ENCODE measurements around the gene CFAP157.

CFAP157 gene

DNA sequence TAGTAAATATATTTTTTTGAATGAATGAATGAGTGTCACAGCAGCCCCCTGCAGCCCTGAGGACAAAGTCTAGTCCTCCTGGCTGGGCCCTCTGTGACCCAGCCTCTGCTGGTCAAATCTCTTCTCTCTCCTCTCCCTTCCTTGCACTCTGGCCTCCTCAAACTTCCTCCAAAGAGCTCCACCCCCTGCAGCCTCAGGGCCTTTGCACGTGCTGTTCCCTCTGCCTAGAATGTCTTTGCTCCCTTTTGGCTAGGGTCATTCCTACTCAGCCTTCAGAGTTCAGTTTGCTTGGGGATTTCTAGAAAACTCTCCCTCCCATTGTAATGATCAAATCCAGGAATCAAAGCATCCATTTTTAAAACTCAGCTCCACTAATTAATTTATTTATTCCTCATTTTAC, 58.6 kb downstream of the CFAP157 start:
- no peak for DNase-seq

All from cerebellar nuclear complex (tissue), 1 donor.